GM06990 (cell line): ENCODE measurements around the gene ZHX3.

Experiments
- DNase-seq: peaks from one replicate; pipeline ENCODE4 v3.0.0-alpha.2; 2011; ENCODE audit not compliant: insufficient read length; ENCODE audit errors: extremely low read depth
- H3K27me3 ChIP-seq: replicated peaks from 2 replicates; pipeline ENCODE4 v1.6.0; 2011; ENCODE audit warnings: low read length; ENCODE audit not compliant: control insufficient read depth, insufficient read depth
- H3K36me3 ChIP-seq: 2 replicates; pipeline ENCODE4 v1.5.1; 2011; ENCODE audit warnings: low read length; ENCODE audit not compliant: control insufficient read depth, insufficient read depth
- H3K4me3 ChIP-seq: replicated peaks from 2 replicates; pipeline ENCODE4 v1.5.1; 2011; ENCODE audit warnings: low read depth, mild to moderate bottlenecking, control low read depth, low read length
- TF ChIP-seq, protein P1 (sequence below): IDR thresholded peaks from 2 replicates; pipeline ENCODE4 v1.5.1; 2011; ENCODE audit warnings: low read length, control low read depth, mild to moderate bottlenecking, inconsistent platforms; ENCODE audit not compliant: insufficient read depth, poor library complexity, severe bottlenecking

ZHX3 gene

DNA sequence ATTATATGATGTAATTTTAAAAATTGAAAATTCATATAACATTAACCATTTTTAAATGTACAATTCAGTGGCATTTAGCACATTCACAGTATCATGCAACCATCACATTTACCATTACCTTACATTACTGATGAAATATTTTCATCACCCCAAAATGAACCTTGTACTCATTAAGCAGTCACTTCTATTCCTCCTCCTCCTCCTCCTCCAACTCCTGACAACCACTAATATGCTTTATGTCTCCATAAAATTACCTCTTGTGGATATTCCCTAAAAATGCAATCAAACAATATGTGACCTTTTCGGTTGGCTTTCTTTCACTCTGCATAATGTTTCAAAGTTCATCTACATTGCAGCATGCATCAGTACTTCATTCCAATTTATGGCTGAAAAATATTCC is 45.2 kb downstream of the ZHX3 start:
- TF ChIP-seq, protein P1, sequence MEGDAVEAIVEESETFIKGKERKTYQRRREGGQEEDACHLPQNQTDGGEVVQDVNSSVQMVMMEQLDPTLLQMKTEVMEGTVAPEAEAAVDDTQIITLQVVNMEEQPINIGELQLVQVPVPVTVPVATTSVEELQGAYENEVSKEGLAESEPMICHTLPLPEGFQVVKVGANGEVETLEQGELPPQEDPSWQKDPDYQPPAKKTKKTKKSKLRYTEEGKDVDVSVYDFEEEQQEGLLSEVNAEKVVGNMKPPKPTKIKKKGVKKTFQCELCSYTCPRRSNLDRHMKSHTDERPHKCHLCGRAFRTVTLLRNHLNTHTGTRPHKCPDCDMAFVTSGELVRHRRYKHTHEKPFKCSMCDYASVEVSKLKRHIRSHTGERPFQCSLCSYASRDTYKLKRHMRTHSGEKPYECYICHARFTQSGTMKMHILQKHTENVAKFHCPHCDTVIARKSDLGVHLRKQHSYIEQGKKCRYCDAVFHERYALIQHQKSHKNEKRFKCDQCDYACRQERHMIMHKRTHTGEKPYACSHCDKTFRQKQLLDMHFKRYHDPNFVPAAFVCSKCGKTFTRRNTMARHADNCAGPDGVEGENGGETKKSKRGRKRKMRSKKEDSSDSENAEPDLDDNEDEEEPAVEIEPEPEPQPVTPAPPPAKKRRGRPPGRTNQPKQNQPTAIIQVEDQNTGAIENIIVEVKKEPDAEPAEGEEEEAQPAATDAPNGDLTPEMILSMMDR: no peak
- no peaks in the 10 kb centered on the region for H3K36me3 ChIP-seq
- H3K27me3 ChIP-seq: no peaks in the 10 kb centered on the region

GRCh38 chr20:41268917-41269652 is 48.4 kb downstream of the ZHX3 start:
- Histone ChIP-seq H3K27me3 (no peaks in the 10 kb centered on the region), H3K36me3 (no peaks in the 10 kb centered on the region), H3K4me3 (no peak overlapping the region)
- DNase-seq: no peak
- TF ChIP-seq, protein P1: no peak

More for the DNA sequence above, 45.2 kb downstream of the ZHX3 start:
- no peak for DNase-seq
- H3K4me3 ChIP-seq: no peak overlapping the region

DNA sequence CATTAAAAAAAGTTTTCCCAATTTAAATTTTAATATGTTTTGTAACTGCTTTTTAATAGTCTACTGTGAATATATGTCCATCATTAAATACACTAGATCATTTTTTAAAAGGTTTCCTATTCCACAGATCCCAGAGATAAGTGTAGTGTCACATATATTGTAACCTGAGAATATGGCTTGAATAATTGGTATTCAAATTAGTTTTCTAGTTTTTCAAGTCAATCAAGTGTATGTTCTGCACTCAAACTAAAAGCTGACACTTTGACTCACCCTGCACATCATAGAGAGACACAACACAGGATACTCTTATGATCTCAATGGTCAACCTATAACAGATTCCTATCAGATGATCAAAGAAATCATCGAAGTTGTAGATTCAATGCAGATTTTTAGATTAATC is 49.1 kb downstream of the ZHX3 start:
- H3K27me3 ChIP-seq: no peaks in the 10 kb centered on the region
- TF ChIP-seq, protein P1: no peak
- no peaks in the 10 kb centered on the region for H3K36me3 ChIP-seq
- H3K4me3 ChIP-seq: no peak overlapping the region
- no peak for DNase-seq

DNA sequence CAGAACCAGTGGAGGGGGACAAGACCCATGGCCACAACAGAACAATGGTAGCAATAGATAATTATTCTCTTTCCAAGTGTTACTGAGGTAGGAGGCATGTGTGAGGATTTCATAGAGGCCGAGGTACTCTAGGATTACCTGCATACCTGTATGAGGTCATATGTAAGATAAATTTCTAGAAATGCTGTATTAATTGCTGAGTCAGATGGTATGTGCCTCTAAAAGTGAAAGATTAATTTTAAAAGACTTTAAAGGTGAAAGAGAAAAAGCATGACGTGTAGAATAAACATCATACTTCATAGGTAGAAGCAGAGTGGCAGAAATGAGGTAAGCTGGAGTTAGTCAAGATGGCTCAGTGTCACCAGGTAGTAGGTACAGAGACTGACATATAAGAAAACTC is 51.6 kb downstream of the ZHX3 start:
- Histone ChIP-seq H3K27me3 (no peaks in the 10 kb centered on the region), H3K4me3 (no peak overlapping the region), H3K36me3 (no peaks in the 10 kb centered on the region)
- TF ChIP-seq, protein P1: no peak
- DNase-seq: no peak

GRCh38 chr20:41264819-41265218 is 52.7 kb downstream of the ZHX3 start:
- TF ChIP-seq, protein P1: no peak
- DNase-seq: no peak
- no peaks in the 10 kb centered on the region for H3K36me3 ChIP-seq
- H3K4me3 ChIP-seq: no peak overlapping the region
- no peaks in the 10 kb centered on the region for H3K27me3 ChIP-seq
